Transverse colon (tissue), 4 donors: ENCODE results near the gene SLCO1B3.

Experiments
- CTCF ChIP-seq, 5 experiments: fragments of 200-600 bp in 3 of 5; fragments of 450-650 bp in 2 of 5; sonication (generic) in 3 of 5; IDR thresholded peaks; 1 replicate in 2 of 5; 2 replicates in 3 of 5; pipeline ENCODE4 v1.5.1; 2016 to 2017; ENCODE audit warnings: antibody characterized with exemption in 5 of 5, inconsistent platforms in 3 of 5, mild to moderate bottlenecking in 2 of 5, moderate library complexity in 1 of 5
- EP300 ChIP-seq: sonication (generic); formaldehyde crosslinking; IDR thresholded peaks from one replicate; pipeline ENCODE4 v1.6.1; 2017; ENCODE audit warnings: antibody characterized with exemption, low read depth
- POLR2A ChIP-seq: fragments of 450-650 bp; IDR thresholded peaks from one replicate; pipeline ENCODE4 v1.6.1; 2016; ENCODE audit warnings: antibody characterized with exemption, mild to moderate bottlenecking, moderate library complexity
- POLR2AphosphoS5 ChIP-seq, 3 donors: sonication (generic); formaldehyde crosslinking; IDR thresholded peaks; one replicate each; pipeline ENCODE4 v1.6.1; 2016; ENCODE audit warnings: antibody characterized with exemption in 3 of 3

GRCh38 chr12:20805921-20806320 is 4.6 kb upstream of the SLCO1B3 start:
- TF ChIP-seq CTCF (IDR thresholded peaks at IDR 0.05) (no peak), POLR2A (no peak), POLR2AphosphoS5 (IDR thresholded peaks at IDR 0.05) (no peak), EP300 (no peak)
